Measurements from ENCODE around the gene SETX.

The SETX gene

GRCh38 chr9:132226571-132227430 lies 128.0 kb downstream of the SETX start:
- Histone ChIP-seq H3K9me3 (ENCODE audit: control insufficient read depth, low read length) (no peaks in the 10 kb centered on the region), H3K27me3 (replicated peaks; ENCODE audit: control insufficient read depth, insufficient read depth, low read length) (peaks cover 81% of the 10 kb centered on the region), H3K4me1 (ENCODE audit: control insufficient read depth, insufficient read depth, low read length) (no peaks in the 10 kb centered on the region), H3K4me3 (ENCODE audit: low read length) (no peak overlapping the region), H3K9ac (ENCODE audit: low read length) (no peak overlapping the region), H3K36me3 (ENCODE audit: control insufficient read depth, insufficient read depth, low read length, severe bottlenecking) (no peaks in the 10 kb centered on the region)
- DNase-seq (ENCODE audit: low read depth): no peak

DNA sequence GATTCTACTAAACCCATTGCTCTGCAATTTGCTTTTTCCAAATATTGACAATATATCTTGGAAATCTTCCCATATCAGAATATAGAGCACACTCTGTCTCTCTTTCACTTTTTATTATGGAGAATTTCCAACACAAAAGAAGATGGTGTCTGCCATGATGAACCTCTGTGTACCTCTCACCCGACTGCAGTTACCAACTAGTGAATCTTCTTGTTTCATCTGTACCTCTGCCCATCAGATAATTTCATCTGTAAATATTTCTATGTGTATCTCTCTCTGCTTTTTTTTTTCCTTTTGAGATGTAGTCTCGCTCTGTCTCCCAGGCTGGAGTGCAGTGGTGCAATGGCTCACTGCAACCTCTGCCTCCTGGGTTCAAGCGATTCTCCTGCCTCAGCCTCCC lies 130.1 kb downstream of the SETX start:
- peaks cover 74% of the 10 kb centered on the region for H3K27me3 ChIP-seq (replicated peaks; ENCODE audit: control insufficient read depth, insufficient read depth, low read length)
- no peaks in the 10 kb centered on the region for H3K36me3 ChIP-seq (ENCODE audit: control insufficient read depth, insufficient read depth, low read length, severe bottlenecking)
- H3K9me3 ChIP-seq (ENCODE audit: control insufficient read depth, low read length): no peaks in the 10 kb centered on the region
- DNase-seq (ENCODE audit: low read depth): no peak
- no peaks in the 10 kb centered on the region for H3K4me1 ChIP-seq (ENCODE audit: control insufficient read depth, insufficient read depth, low read length)
- no peak overlapping the region for H3K9ac ChIP-seq (ENCODE audit: low read length)
- no peak overlapping the region for H3K4me3 ChIP-seq (ENCODE audit: low read length)

GRCh38 chr9:132221941-132222340 lies 132.8 kb downstream of the SETX start:
- Histone ChIP-seq H3K4me1 (ENCODE audit: control insufficient read depth, insufficient read depth, low read length) (no peaks in the 10 kb centered on the region), H3K9me3 (ENCODE audit: control insufficient read depth, low read length) (no peaks in the 10 kb centered on the region), H3K27me3 (replicated peaks; ENCODE audit: control insufficient read depth, insufficient read depth, low read length) (peaks cover 61% of the 10 kb centered on the region)

DNA sequence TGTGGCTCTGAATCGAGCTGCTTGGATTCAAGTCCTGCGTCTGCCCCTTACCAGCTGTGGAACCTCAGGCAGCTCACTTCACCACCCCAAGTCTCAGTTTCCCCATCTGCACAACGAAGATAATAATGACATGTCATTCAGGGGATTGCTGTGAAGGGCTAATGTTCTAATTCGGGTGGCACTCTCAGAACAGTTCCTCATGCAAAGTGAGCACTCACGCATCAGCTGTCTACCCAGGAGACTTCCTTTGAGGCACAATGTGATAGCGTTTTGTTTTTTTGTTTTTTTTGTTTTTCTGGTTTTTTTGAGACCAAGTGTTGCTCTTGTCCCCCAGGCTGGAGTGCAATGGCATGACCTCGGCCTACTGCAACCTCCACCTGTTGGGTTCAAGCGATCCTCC lies 136.6 kb downstream of the SETX start:
- H3K4me1 ChIP-seq (ENCODE audit: control insufficient read depth, insufficient read depth, low read length): peaks cover 6% of the 10 kb centered on the region
- H3K27me3 ChIP-seq (replicated peaks; ENCODE audit: control insufficient read depth, insufficient read depth, low read length): peaks cover 50% of the 10 kb centered on the region
- DNase-seq (ENCODE audit: low read depth): no peak
- H3K4me3 ChIP-seq (ENCODE audit: low read length): no peak overlapping the region
- H3K9ac ChIP-seq (ENCODE audit: low read length): no peak overlapping the region
- no peaks in the 10 kb centered on the region for H3K36me3 ChIP-seq (ENCODE audit: control insufficient read depth, insufficient read depth, low read length, severe bottlenecking)
- no peaks in the 10 kb centered on the region for H3K9me3 ChIP-seq (ENCODE audit: control insufficient read depth, low read length)

More at GRCh38 chr9:132221941-132222340, 132.8 kb downstream of the SETX start:
- no peaks in the 10 kb centered on the region for H3K36me3 ChIP-seq (ENCODE audit: control insufficient read depth, insufficient read depth, low read length, severe bottlenecking)
- DNase-seq (ENCODE audit: low read depth): no peak
- no peak overlapping the region for H3K9ac ChIP-seq (ENCODE audit: low read length)
- H3K4me3 ChIP-seq (ENCODE audit: low read length): no peak overlapping the region

DNA sequence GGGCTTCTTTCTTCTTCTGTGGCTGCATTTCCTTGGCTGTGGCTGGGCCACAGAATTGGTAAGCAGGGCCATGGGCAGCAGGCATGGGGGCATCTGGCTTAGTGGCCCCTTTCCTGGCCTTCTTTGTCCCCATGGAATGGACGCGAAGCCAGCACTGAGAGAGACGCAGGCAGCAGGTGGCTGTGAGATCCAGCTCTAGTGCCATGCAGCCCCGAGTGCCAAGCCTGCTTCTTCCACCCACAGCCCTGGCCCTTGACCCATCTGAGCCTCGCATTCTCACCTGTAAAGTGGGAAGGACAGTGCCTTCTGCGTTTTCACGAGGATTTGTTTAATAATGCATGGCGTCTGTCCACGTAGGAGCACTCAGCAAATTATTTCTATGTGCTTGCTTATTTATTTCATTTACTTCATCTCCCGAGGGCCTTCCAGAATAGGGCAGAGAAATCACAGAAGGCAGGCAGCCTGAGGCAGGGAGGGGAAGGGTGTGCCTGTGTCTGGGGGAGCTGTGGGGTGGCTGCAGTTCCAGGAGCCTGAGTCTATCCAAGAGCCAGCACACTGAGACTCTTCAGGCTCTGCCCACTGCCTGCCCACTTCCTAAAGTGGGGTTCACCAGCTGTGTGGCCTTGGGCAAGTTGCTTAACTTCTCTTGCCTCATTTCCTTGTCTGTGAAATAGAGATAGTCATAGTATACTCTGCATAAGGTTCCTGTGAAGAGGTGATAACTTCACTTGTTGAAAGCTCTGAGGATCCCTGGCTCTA lies 137.7 kb downstream of the SETX start:
- DNase-seq (ENCODE audit: low read depth): no peak
- Histone ChIP-seq H3K4me3 (ENCODE audit: low read length) (no peak overlapping the region), H3K27me3 (replicated peaks; ENCODE audit: control insufficient read depth, insufficient read depth, low read length) (peaks cover 38% of the 10 kb centered on the region), H3K4me1 (ENCODE audit: control insufficient read depth, insufficient read depth, low read length) (peaks cover 6% of the 10 kb centered on the region), H3K36me3 (ENCODE audit: control insufficient read depth, insufficient read depth, low read length, severe bottlenecking) (no peaks in the 10 kb centered on the region), H3K9me3 (ENCODE audit: control insufficient read depth, low read length) (no peaks in the 10 kb centered on the region), H3K9ac (ENCODE audit: low read length) (no peak overlapping the region)

DNA sequence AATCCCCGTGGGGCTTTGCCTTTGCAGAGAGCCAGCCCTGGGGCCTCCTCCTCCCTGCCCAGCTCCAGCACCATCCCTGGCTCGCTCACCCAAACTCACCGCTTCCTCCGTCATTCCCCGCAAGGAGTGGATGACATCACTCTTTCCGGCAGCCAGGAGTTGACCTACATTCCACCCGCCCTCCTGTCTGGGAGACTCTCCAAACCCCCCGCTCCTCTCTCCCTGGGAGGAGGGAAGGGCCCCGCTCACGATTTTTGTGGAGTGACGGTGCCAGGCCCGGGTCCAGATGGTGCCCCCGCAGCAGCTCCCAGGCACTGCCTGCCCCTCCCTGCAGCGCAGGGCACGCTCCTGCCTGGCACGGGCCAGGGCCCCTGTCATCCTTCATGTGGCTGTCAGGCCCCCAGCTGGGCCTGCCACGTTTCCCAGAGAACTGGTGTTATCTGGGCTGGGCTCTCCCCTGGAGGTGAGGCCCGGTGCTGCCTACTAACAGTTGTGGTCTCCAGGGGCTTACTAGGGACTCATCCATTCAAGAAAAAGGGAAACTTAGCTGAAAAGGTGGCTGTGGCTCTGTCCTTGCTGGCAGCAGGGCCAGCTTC lies 140.7 kb downstream of the SETX start:
- Histone ChIP-seq H3K9ac (ENCODE audit: low read length) (no peak overlapping the region), H3K36me3 (ENCODE audit: control insufficient read depth, insufficient read depth, low read length, severe bottlenecking) (no peaks in the 10 kb centered on the region), H3K9me3 (ENCODE audit: control insufficient read depth, low read length) (no peaks in the 10 kb centered on the region), H3K4me1 (ENCODE audit: control insufficient read depth, insufficient read depth, low read length) (peaks cover 6% of the 10 kb centered on the region), H3K27me3 (replicated peaks; ENCODE audit: control insufficient read depth, insufficient read depth, low read length) (peaks cover 37% of the 10 kb centered on the region), H3K4me3 (ENCODE audit: low read length) (no peak overlapping the region)
- DNase-seq (ENCODE audit: low read depth): peak; percentile 86

DNA sequence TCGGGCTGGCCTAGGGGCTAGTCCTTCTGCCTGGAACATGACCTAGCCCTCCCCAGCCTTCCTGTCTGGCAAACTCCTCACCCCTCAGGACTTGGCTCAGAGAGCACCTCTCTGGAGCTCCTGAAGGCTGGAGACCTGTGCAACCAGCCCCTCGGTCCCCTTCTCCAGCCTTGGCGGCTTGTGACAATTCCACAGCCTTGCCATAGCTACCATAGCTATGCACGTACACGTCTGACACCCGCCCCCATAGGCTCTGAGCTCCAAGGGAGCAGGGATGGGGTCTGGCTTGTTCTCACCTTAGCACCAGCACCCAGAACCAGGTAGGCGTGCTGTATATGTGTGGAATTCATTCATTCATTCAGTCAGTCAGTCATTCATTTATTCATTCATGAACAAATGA lies 143.2 kb downstream of the SETX start:
- no peak overlapping the region for H3K4me3 ChIP-seq (ENCODE audit: low read length)
- H3K4me1 ChIP-seq (ENCODE audit: control insufficient read depth, insufficient read depth, low read length): peaks cover 6% of the 10 kb centered on the region

More for the DNA sequence above, 143.2 kb downstream of the SETX start:
- DNase-seq (ENCODE audit: low read depth): no peak
- Histone ChIP-seq H3K9ac (ENCODE audit: low read length) (no peak overlapping the region), H3K27me3 (replicated peaks; ENCODE audit: control insufficient read depth, insufficient read depth, low read length) (peaks cover 32% of the 10 kb centered on the region), H3K36me3 (ENCODE audit: control insufficient read depth, insufficient read depth, low read length, severe bottlenecking) (no peaks in the 10 kb centered on the region), H3K9me3 (ENCODE audit: control insufficient read depth, low read length) (no peaks in the 10 kb centered on the region)
